Measurements from ENCODE around the gene RAD51B.

- no peak for TF ChIP-seq CTCF (conservative IDR thresholded peaks at IDR 0.05)
- TF ChIP-seq EZH2 (IDR thresholded peaks at IDR 0.05; ENCODE audit: low read depth), result no peak
Observed at GRCh38 chr14:68741477-68741791, 921.9 kb downstream of the RAD51B start.
